Uterus (tissue), 2 donors: ENCODE measurements around the gene TRIM62.

Source experiments
- CTCF ChIP-seq, 4 experiments: fragments of 200-600 bp in 2 of 4; fragments of 450-650 bp in 2 of 4; sonication (generic) in 2 of 4; IDR thresholded peaks; one replicate each; pipeline ENCODE4 v1.5.1; 2016 to 2019; ENCODE audit warnings: antibody characterized with exemption in 4 of 4, mild to moderate bottlenecking in 2 of 4, moderate library complexity in 1 of 4
- POLR2A ChIP-seq, 2 donors: fragments of 450-650 bp; IDR thresholded peaks; one replicate each; pipeline ENCODE4 v1.6.1; 2016; ENCODE audit warnings: antibody characterized with exemption in 2 of 2, mild to moderate bottlenecking in 1 of 2, moderate library complexity in 1 of 2

GRCh38 chr1:33153650-33154049 lies 28.2 kb downstream of the TRIM62 start:
- no peak for TF ChIP-seq CTCF (IDR thresholded peaks at IDR 0.05)
- no peak for TF ChIP-seq POLR2A (IDR thresholded peaks at IDR 0.05)
